ENCODE measurements around the gene DOLPP1.

Gene DOLPP1

GRCh38 chr9:129068110-129068509 is 12.8 kb upstream of the DOLPP1 start:
- no peak for DNase-seq

GRCh38 chr9:129068990-129069861 is 11.7 kb upstream of the DOLPP1 start:
- DNase-seq: peak; percentile 45

- DNase-seq: no peak
Measured at GRCh38 chr9:129069862-129070641, 10.9 kb upstream of the DOLPP1 start.

- no peak for DNase-seq
Measured at GRCh38 chr9:129070696-129071525, 10.0 kb upstream of the DOLPP1 start.

GRCh38 chr9:129071526-129072126 is 9.3 kb upstream of the DOLPP1 start:
- DNase-seq: no peak

- no peak for DNase-seq
Measured at GRCh38 chr9:129072171-129072570, 8.7 kb upstream of the DOLPP1 start.

GRCh38 chr9:129073404-129073803 is 7.5 kb upstream of the DOLPP1 start:
- DNase-seq: no peak

- DNase-seq: no peak
Measured at GRCh38 chr9:129074106-129074505, 6.8 kb upstream of the DOLPP1 start.

GRCh38 chr9:129075996-129076639 is 4.8 kb upstream of the DOLPP1 start:
- DNase-seq: no peak

GRCh38 chr9:129076640-129077037 is 4.3 kb upstream of the DOLPP1 start:
- no peak for DNase-seq

- DNase-seq: no peak
Measured at GRCh38 chr9:129077236-129077635, 3.7 kb upstream of the DOLPP1 start.

GRCh38 chr9:129078691-129079503 is 2.0 kb upstream of the DOLPP1 start:
- DNase-seq: no peak

- DNase-seq: no peak
Measured at GRCh38 chr9:129079829-129080228, 1.1 kb upstream of the DOLPP1 start.

- no peak for DNase-seq
Measured at GRCh38 chr9:129080298-129080600, 662 bp upstream of the DOLPP1 start.

GRCh38 chr9:129081388-129081904 is 535 bp downstream of the DOLPP1 start:
- DNase-seq: no peak

GRCh38 chr9:129084087-129084486 is 3.2 kb downstream of the DOLPP1 start:
- DNase-seq: no peak

- DNase-seq: no peak
Measured at GRCh38 chr9:129089246-129089645, 8.3 kb downstream of the DOLPP1 start.

- no peak for DNase-seq
Measured at GRCh38 chr9:129093602-129094386, 12.9 kb downstream of the DOLPP1 start.

- DNase-seq: no peak
Measured at GRCh38 chr9:129094387-129095169, 13.7 kb downstream of the DOLPP1 start.
